Measurements from ENCODE around the gene RAD51B. TPM values are rescaled to one million over a fixed set of nuclear protein-coding genes. Genes with fewer than 3 reads are reported as not detected.

RAD51B gene
- polyA plus RNA-seq, 4 donors: 10.6 to 13.2 (median 11.3) TPM

GRCh38 chr14:68544081-68544892 lies 724.7 kb downstream of the RAD51B start:
- no peak for DNase-seq (ENCODE audit: low read depth in 4 of 4, low spot score in 2 of 4)

DNA sequence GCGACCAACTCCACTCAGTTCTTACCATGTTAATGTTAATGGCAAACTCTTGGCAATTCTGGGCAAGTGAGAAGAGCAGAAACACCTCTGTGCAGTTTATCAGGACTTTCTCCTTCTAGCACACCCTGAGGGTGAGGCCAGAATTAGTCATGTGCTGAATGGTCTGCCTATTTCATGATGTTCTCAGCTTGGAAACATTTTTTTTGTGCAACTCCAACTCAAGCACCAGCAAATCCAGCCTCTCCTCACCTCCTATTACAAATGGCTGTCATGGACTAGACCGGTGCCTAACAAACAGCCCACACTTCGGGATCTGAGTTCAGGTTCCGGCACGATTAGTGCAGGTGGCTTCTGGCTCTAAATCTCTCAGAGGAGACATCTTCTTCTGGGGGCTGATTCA lies 727.3 kb downstream of the RAD51B start:
- no peak for DNase-seq (ENCODE audit: low read depth in 4 of 4, low spot score in 2 of 4)

GRCh38 chr14:68547305-68548193 lies 728.0 kb downstream of the RAD51B start:
- no peak for DNase-seq (ENCODE audit: low read depth in 4 of 4, low spot score in 2 of 4)

- peak; percentile 91 to 99 (median 98) for DNase-seq (ENCODE audit: low read depth in 4 of 4, low spot score in 2 of 4)
These were observed 728.9 kb downstream of the RAD51B start for GRCh38 chr14:68548194-68549076.

DNA sequence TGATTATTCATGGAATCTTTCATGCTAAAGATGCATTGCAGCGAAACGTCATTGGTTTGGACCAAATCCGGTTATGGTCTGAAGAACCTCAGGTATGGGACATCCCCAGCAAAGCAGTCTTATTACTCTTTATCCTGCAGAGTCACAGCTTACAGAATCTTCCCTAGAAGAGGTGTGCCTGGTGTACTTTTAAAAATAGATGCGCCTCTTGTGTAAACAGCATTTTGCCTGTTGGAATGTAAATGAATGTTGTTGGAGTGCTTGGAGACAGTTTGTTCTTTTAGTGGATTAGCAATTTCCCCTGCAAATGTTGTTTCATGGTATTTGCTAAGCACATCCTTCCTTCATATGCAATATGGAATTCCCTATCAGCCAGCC lies 730.7 kb downstream of the RAD51B start:
- DNase-seq (ENCODE audit: low read depth in 4 of 4, low spot score in 2 of 4): no peak

- DNase-seq (ENCODE audit: low read depth in 4 of 4, low spot score in 2 of 4): no peak
These were observed 731.6 kb downstream of the RAD51B start for GRCh38 chr14:68551045-68551683.

DNA sequence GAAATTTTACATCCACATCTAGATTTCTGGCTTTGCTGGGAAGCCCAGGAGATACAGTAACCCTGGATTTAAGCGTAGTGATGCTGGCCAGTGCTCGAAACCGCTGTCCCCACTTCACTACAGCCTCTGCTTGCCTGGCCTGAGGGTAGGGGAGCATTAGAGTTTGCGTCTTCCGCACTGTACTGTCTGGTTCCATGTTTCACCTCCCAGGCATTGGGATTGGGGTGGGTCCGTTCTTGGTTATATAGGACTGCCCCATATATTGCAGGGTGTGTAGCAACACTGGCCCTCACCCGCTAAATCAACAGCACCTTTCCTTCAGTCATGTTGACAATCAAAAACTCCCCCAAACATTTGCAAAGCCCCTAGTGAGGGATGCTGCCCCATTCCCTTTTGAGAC lies 732.5 kb downstream of the RAD51B start:
- no peak for DNase-seq (ENCODE audit: low read depth in 4 of 4, low spot score in 2 of 4)

- no peak for DNase-seq (ENCODE audit: low read depth in 4 of 4, low spot score in 2 of 4)
These were observed 733.0 kb downstream of the RAD51B start for GRCh38 chr14:68552602-68553001.

DNA sequence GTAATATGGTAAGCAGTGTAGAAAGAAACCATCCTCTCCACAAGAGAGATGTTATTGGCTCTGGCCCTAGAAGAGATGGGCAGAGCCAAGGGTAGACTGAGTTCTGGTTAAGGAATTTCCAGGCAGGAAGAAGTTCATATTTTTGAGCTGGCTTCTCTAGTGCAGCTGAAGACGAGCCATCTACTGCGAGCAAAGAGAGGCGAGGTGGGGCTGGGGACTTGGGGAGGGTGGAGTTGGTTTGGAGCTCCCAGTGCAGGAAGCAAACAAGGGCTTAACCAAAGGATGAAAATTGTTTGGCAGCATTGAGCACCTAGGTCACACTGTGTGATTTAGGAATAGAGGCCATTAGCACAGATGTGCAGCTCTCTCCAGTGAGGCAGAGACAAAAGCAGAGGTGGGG lies 733.7 kb downstream of the RAD51B start:
- no peak for DNase-seq (ENCODE audit: low read depth in 4 of 4, low spot score in 2 of 4)

GRCh38 chr14:68554231-68554630 lies 734.7 kb downstream of the RAD51B start:
- no peak for DNase-seq (ENCODE audit: low read depth in 4 of 4, low spot score in 2 of 4)

GRCh38 chr14:68556253-68556652 lies 736.7 kb downstream of the RAD51B start:
- no peak for DNase-seq (ENCODE audit: low read depth in 4 of 4, low spot score in 2 of 4)

GRCh38 chr14:68557648-68558047 lies 738.1 kb downstream of the RAD51B start:
- no peak for DNase-seq (ENCODE audit: low read depth in 4 of 4, low spot score in 2 of 4)

DNA sequence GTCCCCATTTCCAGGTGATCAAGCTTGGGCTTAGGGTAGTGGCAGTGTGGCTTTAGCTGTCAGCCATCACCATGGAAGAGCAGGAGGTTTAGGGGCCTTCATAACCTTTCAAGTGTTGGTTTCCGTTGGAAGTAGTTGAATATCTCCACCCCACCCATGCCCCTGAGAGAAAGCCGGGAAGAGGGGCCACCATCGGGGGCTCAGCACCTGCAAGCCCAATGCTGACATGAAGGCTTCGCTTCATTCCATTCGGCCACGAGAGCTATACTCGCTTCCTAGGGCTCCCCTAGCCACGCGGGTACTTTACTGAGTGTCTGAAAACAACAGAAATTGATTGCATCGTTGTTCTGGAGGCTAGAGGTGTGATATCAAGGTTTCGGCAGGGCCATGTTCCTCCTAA lies 738.5 kb downstream of the RAD51B start:
- no peak for DNase-seq (ENCODE audit: low read depth in 4 of 4, low spot score in 2 of 4)

DNA sequence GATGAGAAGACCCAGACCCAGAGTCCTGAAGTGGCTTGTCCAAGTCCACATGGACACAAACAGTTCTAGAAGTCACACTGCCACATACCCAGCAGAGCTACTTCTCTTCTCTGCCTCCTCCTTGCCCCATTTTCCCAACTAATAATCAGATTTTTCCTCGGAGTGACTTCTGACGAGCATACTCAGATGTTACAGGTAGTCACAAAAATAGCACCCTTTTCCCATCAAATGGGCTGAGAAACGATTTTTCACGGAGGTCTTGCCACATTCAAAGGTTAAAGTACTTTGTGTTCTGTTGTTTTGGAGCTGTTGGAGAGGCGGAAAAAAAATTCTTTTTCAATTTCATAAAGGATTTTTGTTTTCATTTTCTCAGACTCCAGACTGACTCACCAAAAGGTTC lies 740.4 kb downstream of the RAD51B start:
- DNase-seq (ENCODE audit: low read depth in 4 of 4, low spot score in 2 of 4): no peak

DNA sequence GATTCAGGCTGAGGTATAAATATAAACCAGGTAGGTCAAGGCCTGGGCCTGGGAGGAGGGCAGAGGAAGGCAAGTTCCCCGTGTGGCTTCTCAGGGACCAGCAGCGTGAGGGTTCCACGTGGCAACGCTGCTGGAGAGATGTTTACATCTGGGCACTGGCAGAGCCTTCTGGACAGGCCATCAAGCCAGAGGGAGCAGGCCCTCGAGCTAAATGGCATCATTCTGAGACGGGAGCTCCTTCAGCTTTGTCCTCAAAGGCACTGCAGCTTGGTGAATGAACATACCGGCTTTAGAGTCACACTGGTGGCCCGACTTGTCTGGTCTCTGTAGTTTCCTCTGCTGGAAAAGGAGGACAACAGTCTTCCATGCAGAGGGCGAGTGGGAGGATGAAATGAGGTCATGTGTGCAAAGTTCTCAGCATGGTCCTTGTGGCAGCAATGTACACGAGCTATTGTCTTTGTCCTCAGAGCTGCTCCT lies 742.0 kb downstream of the RAD51B start:
- DNase-seq (ENCODE audit: low read depth in 4 of 4, low spot score in 2 of 4): no peak

GRCh38 chr14:68562911-68563250 lies 743.3 kb downstream of the RAD51B start:
- no peak for DNase-seq (ENCODE audit: low read depth in 4 of 4, low spot score in 2 of 4)

DNA sequence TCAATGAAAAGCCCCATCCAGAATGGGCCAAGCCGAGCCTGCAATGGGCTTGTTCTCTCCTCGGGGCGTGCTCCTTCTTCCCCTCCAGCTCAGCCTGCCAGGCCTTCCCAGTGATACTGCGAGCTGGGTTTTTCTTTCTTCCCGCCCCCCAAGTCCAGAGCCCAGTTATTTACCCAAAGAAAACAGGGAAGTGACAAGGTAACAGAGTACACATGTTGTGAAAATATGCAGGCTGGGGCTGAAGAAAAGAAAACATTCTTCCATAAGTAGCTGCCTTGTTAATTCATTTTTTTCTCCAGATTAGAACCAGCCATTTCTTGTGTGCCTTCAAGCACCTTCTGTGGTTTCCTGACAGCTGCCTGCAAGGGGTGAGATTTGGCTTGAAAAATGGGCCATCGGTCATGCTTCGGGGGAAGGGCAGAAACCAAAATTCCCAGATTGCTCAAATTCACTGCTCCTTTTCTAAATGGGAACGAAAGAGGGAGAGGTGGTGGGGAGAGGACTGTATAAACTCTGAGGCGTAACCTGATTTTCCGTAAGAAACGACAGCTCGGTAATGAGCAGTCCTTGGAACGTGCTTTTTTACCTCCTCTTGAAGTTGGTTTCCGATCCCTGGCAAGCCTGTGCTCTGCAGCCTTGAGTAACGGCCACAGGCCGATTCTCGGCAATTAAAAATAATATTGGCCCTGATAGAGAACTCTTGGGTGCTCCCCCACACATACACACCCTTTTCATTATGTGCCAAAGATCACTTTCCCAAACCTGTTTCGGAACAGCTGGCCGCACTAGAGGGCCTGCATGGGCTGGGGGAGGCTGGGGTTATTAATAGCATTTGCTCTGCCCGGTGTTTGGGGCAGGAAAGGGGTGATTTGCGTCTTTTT lies 743.9 kb downstream of the RAD51B start:
- DNase-seq (ENCODE audit: low read depth in 4 of 4, low spot score in 2 of 4): no peak

- no peak for DNase-seq (ENCODE audit: low read depth in 4 of 4, low spot score in 2 of 4)
These were observed 744.7 kb downstream of the RAD51B start for GRCh38 chr14:68564191-68564825.
